SKM-1 (cell line): ENCODE measurements around the gene TPM4.
"Not testable (repeated sequence)": the region's sequence is repeated elsewhere in the genome, so short reads cannot be mapped to it uniquely, and the experiment has no call there.

ENCODE experiments used
- DNase-seq: peaks from one replicate; lab custom pipeline; 2025; ENCODE audit not compliant: unreplicated experiment; lab: John Stamatoyannopoulos, UW

Gene TPM4

DNA sequence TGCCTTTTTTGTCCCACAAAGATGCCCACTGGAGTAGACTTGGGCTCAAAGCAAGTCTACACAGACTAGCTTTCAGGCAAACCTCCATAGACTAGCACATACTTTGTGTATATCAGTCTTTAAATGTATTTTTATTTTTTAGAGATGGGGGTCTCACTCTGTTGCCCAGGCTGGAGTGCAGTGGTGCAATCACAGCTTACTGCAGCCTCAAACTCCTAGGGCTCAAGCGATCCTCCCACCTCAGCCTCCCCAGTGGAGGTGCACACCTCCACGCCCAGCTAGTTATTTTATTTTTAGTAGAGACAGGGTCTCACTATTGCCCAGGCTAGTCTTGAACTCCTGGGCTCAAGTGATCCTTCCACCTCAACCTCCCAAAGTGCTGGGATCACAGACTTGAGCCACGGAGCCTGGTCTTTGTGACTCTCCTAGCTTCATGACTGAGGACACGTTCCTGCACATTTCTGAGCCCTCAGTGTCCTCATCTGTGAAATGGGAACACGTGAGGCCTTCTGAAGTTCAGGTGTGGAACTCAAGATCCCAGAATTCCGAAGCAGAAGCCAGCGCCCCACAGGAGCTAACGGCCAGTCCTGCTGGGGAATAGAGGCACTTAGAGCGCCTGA is 5.1 kb upstream of the TPM4 start:
- DNase-seq, result no peak

DNA sequence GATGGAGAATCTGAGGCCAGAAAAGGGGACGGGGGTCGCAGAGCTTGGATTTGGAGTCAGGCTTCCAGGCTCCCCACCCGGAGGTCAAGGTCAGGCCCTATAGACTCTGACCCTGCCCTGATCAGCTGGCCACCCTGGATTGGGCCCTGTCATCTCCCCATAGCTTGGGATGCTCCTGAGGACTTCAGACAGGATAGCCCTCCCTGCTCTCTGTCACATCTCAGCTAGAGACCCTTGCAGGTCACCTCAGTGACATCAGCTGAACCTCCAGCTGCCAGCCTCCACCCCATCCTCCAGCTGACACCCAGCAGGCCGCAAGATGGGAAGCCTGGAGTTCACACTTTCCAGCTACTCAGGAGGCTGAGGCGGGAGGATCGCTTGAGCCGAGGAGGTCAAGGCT is 2.8 kb upstream of the TPM4 start:
- DNase-seq, result no peak

DNA sequence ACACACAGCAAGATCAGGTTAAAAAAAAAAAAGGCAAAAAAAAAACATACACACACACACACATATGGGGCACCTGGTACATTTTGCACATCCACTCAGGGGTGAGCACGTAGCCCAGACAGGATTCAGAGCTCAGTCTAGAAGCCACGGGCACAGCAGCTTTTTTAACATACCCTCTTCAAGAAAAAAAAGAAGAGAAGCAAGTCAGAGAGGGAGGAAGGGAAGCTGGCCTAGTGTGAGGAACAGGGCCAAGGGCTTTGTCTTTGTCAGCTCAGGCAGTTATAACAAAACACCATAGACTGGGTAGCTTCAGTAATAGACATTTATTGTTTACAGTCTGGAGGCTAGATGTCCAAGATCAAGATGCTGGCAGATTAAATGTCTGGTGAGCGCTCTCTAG is 2.3 kb upstream of the TPM4 start:
- no peak for DNase-seq

DNA sequence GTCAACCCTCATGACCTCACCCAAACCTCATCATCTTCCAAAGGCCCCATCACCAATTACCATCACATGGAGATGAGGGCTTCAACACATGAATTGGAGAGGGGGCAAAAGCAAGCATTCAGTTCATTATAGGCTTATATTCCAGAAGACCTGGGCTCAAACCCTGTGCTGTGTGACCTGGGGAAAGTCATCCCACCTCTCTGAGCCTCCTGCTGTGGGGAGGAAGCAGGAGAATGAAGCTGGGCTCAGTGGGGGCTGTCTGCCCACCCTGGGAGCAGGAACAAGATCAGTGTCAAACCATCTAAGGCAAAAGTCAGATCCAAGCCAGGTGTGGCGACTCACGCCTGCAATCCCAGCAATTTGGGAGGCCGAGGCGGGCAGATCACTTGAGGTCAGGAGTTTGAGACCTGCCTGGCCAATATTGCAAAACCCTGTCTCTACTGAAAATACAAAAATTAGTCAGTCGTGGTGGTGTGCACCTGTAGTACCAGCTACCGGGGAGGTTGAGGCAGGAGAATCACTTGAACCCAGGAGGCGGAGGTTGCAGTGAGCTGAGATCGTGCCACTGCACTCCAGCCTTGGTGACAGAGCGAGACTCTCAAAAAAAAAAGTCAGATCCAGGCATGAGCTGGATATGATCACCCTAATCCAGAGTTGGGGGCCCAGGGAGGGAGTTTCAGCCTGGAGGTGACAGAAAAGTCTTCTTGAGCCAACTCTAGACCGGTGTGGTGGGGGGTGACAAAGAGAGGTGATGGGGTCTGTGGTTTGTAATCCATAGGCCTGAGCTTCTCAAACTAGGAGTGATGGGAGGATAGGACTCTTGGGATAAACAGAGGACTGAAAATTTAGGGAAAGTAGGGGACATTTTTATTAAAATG is 1.6 kb upstream of the TPM4 start:
- no peak for DNase-seq

DNA sequence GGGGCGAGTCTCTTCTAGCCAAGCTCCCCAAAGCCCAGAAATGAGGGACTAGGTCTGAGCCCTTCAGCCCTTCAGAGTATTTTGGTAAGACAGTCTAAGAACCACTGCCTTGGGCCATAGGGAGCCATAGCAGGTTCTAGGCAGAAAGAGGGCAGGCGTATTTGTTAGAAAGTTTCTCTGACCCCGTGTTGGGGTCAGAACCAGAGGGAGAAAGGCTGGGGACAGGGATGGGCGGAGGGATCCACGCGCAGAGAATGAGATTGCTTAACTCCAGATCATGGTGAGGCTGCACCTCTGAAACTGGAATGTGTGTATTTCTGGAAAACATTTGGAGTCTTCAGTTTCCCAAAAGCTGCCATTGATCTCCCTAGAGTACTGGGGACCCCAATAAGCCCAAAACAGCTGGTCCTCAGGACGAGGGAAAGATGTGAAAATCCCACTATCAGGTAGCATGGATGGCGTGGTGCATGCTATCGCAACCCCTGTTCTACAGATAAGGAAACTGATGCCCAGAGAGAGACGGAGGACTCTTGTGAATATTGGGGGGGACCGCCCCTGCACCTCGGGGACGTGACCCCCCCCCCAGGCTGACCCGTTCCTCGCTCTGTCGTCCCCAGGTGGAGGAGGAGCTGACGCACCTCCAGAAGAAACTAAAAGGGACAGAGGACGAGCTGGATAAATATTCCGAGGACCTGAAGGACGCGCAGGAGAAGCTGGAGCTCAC is 703 bp upstream of the TPM4 start:
- no peak for DNase-seq

DNA sequence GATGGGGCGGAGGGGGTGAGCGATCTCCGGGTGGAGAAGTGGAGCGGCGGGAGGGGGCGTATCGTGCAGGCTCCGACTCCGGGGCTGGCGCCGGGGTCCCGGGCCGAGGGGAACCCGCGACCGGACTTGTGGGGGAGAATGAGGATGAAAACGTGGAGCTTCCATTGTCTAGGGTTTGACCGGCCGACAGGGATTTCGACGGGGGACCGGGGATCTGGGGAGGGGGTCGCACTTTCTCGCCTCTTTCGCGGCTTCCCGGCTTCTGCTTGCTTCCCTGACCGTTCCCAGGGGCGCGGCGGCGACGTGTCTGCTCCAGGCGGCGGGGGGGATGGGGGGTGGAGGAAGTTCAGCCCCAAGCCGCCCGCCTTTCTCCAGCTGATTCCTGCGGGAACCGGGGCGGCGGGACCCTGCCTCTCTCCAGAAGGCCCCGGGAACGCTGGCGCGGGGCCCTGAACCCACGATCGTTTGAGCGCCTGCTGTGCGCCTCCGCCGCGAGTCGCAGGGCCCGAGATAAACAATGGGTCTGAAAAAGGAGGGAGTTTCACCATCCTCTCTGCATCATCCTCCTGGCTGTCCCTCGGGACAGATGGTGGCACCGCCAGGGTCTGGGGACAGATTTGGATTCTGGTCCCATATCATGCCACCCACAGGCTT is 790 bp downstream of the TPM4 start:
- DNase-seq, result no peak

DNA sequence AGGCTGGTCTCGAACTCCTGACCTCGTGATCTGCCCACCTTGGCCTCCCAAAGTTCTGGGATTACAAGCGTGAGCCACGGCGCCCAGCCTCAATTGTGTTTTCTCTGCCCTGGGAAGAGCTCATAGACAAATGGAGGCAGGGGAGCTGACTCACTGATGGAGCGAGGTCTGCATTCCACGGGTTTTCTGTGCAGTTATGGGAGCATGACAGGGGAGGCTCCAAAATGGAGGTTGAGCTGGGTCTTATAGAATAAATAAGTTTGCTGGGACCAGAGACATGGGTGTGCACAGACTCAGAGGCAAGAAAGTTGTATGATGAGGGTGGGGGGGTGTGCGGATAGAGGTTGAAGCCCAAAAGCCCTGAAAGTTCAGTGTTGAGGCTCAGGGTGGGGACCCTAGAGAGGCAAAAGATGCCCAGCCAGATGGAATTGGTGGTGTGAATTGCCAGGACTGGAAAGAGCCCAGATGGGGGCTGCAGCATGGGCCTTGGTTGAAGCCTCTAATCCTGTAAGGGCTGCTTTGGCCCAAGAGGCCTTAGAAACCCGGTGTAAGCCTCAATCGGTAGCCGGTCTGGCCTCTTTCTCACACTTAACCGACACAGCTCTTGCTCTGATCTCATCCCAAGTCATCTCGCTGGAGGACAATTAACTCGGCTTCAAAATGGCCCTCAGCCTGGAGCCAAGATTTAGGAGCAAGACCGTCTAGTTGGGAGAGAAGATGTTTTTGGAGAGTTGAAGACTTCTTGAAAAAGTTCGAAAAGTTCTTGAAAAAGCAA is 1.9 kb downstream of the TPM4 start:
- DNase-seq, result no peak

DNA sequence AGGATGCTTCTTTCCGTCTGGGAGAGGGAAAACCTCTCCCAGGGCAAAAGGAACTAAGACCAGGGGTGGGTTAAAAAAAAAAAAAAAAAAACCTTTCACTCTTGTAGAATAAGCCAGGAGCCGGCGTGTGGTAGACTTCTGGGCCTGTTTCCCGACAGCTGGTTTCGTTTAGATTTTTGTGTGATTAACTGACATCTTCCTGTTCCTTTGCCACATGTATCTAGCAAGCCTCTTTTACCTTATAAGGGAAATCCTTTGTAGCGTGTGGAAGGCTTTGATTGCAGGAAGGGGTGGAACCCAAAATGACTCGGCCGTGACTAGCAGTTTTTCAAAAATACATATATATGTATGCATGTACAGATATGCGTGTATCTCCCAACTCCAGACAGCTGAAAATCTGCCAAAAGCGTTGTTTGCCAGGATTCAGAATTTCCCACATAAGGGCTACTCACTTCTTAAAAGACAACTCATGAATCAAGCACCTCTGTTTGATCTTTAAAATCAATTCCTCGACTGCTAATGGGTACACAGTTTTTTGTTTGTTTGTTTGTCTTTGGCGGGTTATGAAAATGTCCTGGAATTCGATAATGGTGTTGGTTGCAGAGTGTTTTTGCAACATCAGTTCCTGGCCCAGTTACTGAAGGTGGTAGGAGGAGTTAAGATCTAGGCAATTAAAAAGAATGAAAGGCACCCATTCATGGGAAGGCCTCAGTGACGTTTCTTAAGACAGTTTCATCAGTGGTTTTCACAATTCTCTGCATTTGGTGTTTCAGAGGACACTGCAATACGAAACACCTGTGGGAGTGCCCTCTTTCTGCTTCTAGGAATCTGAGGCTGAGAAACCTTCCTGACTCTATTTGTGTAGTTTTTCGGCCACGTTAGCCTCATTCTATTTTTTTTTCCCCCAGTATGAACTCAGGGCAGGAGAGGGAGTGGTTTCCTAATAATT is 2.7 kb downstream of the TPM4 start:
- DNase-seq, result peak; percentile 74

DNA sequence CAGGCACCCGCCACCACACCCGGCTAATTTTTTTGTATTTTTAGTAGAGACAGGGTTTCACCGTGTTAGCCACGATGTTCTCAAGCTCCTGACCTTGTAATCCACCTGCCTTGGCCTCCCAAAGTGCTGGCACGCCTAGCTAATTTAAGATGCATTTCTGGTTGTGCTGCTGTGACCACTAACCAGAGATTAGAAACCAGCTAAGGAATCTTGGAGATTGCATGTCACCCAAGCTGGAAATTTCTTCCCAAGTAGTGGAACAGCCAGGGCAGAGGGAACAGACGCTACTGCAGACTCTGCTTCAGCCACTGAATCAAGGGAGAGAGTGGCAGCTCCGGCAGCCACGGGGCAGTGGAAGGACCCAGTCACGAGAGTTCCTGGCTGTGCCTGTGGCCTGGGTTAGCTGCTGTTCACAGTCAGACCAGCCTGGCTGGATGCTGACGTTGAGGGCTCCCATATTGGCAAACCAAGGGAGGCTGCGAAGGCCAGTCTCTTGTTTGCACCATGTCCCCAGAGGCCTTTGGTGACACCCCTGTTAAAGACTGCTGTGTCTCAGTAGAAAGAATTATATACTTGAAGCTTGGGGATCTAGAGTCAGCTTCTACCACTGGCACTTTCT is 7.9 kb downstream of the TPM4 start:
- no peak for DNase-seq

DNA sequence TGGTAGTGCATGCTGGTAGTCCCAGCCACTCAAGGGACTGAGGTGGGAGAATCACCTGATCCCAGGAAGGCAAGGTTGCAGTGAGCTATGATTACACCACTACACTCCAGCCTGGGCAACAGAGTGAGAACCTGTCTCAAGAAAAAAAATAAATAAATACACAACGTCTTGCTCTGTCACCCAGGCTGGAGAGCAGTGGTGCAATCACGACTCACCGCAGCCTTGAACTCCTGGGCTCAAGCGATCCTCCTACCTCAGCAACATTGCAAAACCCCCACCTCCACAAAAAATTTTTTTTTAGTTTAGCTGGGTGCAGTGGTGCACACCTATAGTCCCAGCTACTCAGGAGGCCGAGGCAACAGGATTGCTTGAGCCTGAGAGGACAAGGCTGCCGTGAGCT is 8.8 kb downstream of the TPM4 start:
- peak; percentile 25 for DNase-seq

DNA sequence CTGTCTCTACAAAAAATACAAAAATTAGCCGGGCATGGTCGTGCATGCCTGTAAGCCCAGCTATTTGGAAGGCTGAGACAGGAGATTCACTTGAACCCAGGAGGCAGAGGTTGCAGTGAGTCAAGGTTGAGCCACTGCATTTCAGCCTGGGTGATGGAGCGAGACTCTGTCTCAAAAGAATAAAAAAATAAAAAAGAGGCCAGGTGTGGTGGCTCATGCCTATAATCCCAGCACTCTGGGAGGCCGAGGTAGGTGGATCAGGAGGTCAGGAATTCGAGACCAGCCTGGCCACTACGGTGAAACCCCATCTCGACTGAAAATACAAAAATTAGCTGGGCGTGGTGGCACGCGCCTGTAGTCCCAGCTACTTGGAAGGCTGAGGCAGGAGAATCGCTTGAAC is 11.1 kb downstream of the TPM4 start:
- not testable (repeated sequence) for DNase-seq

DNA sequence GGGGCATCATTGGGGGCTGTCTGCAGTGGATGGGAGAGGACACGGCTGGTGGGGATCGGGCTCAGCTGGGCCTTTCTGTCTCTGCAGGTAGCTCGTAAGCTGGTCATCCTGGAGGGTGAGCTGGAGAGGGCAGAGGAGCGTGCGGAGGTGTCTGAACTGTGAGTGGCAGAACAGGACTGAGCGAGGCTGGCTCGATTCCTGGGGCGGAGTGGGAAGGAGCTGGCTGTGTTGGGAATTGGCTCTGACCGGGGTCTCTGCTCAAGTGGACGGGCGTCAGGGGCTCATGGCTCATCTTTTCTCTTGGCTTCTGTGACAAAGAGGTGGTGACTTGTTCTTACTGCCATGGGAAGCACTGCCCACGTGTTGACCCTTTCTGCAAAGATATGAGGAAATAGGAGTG is 11.6 kb downstream of the TPM4 start:
- DNase-seq, result no peak

DNA sequence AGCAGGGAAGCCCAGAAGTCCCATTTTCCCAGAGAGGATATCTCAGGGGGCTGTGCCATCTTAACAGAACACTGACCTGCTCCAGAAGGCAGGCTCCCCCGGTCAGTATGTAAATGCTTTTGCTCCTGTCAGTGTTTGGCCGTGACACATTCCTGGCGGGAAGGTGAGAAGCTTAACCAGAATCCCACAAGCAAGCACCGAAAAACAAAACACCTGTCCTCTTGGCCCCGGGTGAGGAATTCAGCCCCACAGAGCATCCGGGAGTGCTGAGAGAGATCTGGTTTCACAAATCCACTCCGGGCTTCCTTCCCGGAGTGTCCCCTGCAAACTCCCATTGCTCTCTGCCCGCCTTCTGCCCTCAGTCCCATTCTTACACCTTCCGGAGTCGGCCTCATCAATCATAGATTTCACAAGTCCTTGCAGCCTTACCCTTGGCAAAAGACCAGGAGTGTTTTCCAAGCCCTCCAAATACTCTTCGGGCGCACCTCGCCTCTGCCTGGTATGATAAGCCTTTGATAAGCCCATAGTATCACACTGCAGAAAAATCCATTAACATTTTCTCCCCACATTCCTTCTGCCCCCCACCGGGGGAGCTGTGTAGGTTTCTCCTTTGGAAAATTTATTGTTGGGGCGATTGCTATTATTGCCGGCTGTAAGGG is 12.2 kb downstream of the TPM4 start:
- no peak for DNase-seq

DNA sequence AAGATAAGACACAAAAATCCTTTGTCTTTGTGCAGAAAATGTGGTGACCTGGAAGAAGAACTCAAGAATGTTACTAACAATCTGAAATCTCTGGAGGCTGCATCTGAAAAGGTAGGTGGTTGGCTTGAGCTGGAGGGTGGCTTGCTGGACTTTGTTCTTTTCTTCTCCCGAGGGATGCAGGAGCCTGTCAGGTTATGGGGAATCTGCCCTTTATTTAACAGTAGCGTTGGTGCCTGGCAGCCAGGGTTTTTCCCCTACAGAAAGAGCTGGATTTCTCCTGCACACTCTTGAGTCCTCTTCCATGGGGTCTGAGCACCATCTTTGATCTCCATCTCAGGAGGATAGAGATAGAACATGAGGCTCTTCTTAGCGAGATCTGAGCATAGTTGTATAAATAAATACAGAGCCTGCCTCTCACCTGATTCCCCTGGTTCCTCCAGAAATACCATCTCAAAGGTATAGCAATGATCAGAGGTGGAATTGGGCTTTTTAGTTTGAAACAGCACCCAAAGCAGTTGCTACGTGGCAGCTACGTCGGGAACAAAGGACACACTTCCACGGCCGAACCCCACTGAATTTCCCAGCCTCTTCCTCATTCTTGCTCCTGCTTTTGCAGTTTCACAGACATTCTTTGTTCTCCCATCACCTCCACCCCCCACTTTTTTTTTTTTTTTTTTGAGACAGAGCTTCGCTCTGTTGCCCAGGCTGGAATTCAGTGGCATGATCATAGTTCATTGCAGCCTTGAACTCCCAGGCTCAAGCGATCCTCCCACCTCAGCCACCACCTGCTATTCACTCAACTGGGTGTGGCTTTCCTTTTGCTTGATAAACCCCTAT is 12.9 kb downstream of the TPM4 start:
- no peak for DNase-seq

DNA sequence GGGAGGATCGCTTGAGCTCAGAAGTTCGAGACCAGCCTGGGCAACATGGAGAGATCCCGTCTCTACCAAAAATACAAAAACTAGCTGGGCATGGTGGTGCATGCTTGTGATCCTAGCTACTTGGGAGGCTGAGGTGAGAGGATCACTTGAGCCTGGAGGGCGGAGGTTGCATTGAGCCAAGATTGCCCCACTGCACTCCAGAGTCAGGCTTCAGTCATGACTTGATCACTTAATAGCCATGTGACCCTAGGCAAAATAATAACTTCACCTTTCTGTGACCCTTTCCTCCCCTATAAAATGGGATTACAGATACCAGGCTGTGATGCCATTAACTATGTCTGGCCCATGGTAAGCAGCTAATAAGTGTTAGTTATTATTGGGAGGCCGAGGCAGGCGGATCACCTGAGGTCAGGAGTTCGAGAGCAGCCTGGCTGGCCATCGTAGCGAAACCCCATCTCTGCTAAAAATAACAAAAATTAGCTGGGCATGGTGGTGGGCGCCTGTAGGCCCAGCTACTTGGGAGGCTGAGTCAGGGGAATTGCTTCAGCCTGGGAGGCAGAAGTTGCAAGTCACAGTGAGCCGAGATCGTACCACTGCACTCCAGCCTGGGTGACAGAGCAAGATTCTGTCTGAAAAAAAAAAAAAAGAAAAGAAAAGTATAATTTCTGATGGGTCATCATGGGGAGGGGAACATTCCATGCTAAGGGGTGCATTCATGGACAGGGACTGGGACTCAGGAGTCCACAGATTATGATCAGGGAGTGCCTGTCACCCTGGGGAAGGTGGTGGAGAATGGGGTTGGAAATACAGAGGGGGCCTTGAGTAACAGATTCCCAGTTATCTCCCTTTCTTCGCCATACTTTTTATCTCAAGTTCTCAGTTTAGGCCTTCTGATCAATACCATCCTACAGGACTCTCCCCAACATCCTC is 15.5 kb downstream of the TPM4 start:
- no peak for DNase-seq

DNA sequence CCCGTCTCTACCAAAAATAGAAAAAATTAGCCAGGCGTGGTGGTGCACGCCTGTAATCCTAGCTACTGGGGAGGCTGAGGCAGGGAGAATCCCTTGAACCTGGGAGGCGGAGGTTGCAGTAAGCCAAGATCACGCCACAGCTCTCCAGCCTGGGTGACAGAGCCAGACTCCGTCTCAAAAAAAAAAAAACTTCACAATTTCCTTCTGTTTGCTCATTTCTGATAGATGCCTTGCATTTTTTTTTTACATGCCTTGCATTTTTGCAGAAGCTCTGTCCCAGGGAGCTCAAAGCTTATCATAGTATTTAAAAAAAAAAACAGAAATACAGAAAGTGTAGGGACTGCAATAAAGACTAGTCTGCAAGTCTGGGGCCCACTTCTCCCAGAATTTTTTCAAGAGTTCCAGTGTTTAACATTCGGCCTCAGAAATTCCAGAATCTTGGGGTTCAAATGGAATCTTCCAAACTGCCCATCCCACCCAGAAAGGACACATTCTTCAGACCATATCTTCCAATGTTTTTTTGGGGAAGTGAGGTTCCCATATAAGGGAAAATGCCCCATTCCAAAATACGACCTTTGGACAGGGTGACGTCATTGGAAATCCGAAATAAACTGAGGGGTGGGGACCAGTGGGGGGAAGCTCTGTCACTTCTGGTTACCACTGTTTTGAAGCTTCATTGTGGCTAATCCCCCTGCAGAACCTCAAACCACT is 18.2 kb downstream of the TPM4 start:
- no peak for DNase-seq
